ENCODE measurements around the gene BLVRB.

- TF ChIP-seq CTCF (IDR thresholded peaks at IDR 0.05; ENCODE audit: low read depth, low read length, missing input control) (no peak), TAF1 (conservative IDR thresholded peaks at IDR 0.05) (no peak), MAX (IDR thresholded peaks at IDR 0.05) (no peak), RAD21 (IDR thresholded peaks at IDR 0.05) (no peak), GABPA (IDR thresholded peaks at IDR 0.05 in 1 of 2, conservative IDR thresholded peaks at IDR 0.05 in 1 of 2) (no peak), RXRA (IDR thresholded peaks at IDR 0.05) (no peak), REST (IDR thresholded peaks at IDR 0.05) (no peak), EGR1 (IDR thresholded peaks at IDR 0.05; ENCODE audit: low read depth in 2 of 2) (no peak), NR2F2 (IDR thresholded peaks at IDR 0.05) (no peak), YY1 (IDR thresholded peaks at IDR 0.05) (no peak)
Measured at GRCh38 chr19:40508739-40509260, 43.3 kb upstream of the BLVRB start.

All from liver (tissue), 3 donors.